Activated naive CD8-positive, alpha-beta T cell (primary cell): ENCODE data around the gene LFNG.

Source experiments
- H3K27ac Mint-ChIP-seq: one replicate; pipeline ENCODE4 v1.8.0; 2021; ENCODE audit warnings: mixed read lengths
- H3K27me3 Mint-ChIP-seq: one replicate; pipeline ENCODE4 v1.8.0; 2021; ENCODE audit warnings: mixed read lengths
- H3K36me3 Mint-ChIP-seq: one replicate; pipeline ENCODE4 v1.8.0; 2021; ENCODE audit warnings: mixed read lengths
- H3K4me1 Mint-ChIP-seq: one replicate; pipeline ENCODE4 v1.8.0; 2021; ENCODE audit warnings: low read depth, mixed read lengths
- H3K4me3 Mint-ChIP-seq: one replicate; pipeline ENCODE4 v1.8.0; 2021; ENCODE audit warnings: mild to moderate bottlenecking, mixed read lengths
- H3K9me3 Mint-ChIP-seq: one replicate; pipeline ENCODE4 v1.8.0; 2021; ENCODE audit warnings: low read depth, mixed read lengths

The LFNG gene

GRCh38 chr7:2495418-2496299, 23.9 kb upstream of the LFNG start:
- no peaks in the 10 kb centered on the region for H3K36me3 Mint-ChIP-seq
- H3K27me3 Mint-ChIP-seq = no peaks in the 10 kb centered on the region
- no peak overlapping the region for H3K4me3 Mint-ChIP-seq
- H3K4me1 Mint-ChIP-seq = no peaks in the 10 kb centered on the region
- H3K9me3 Mint-ChIP-seq = no peaks in the 10 kb centered on the region
- H3K27ac Mint-ChIP-seq = no peak overlapping the region

DNA sequence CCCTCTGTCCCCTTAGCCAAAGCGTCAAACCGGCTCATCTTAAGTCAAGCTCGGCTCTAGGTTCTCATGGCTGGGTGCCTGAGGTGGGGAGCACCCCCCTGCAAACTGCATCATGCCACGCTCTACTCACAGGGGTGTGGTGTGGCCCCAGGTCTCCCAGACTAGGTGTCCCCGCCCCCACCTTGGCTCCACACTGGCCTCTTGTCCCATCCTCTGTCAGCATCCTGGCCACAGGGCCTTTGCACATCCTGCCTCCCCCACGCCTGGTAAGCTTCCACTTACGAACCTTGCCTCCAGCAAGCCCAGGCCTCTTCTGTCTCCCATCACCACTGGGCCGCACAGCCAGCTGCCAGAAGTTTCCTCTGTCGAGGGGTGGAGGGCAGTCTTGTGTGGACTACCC, 23.2 kb upstream of the LFNG start:
- Mint-ChIP-seq H3K36me3 (no peaks in the 10 kb centered on the region), H3K4me1 (no peaks in the 10 kb centered on the region), H3K4me3 (no peak overlapping the region), H3K27ac (no peak overlapping the region), H3K9me3 (no peaks in the 10 kb centered on the region), H3K27me3 (no peaks in the 10 kb centered on the region)

GRCh38 chr7:2497065-2497464, 22.5 kb upstream of the LFNG start:
- no peaks in the 10 kb centered on the region for H3K27me3 Mint-ChIP-seq
- no peaks in the 10 kb centered on the region for H3K9me3 Mint-ChIP-seq
- no peaks in the 10 kb centered on the region for H3K36me3 Mint-ChIP-seq
- H3K4me3 Mint-ChIP-seq = no peak overlapping the region
- H3K27ac Mint-ChIP-seq = no peak overlapping the region
- H3K4me1 Mint-ChIP-seq = no peaks in the 10 kb centered on the region

- no peaks in the 10 kb centered on the region for H3K4me1 Mint-ChIP-seq
- no peak overlapping the region for H3K4me3 Mint-ChIP-seq
- H3K27ac Mint-ChIP-seq = no peak overlapping the region
- no peaks in the 10 kb centered on the region for H3K9me3 Mint-ChIP-seq
- no peaks in the 10 kb centered on the region for H3K27me3 Mint-ChIP-seq
- H3K36me3 Mint-ChIP-seq = no peaks in the 10 kb centered on the region
These were observed 21.9 kb upstream of the LFNG start for GRCh38 chr7:2497500-2498336.

DNA sequence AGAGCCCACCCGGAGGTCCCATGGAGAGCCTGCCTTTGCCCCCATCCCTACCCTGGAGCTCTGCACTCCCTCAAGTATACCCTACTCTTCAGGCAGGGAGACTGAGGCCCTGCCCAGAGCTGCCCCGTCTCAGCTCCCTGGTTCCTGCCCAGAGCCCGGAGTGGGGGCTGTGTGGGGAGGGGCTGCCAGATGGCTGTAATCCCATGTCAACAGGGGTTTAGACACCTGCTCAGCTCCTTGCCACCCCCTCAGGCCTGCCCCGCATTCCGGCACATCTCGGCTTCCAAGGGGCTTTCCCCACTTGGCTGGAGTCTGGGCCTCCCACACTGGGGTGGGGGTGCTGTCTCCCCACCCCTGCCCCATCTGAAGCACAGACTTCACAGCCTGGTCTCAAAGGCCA, 20.9 kb upstream of the LFNG start:
- Mint-ChIP-seq H3K4me1 (no peaks in the 10 kb centered on the region), H3K4me3 (no peak overlapping the region), H3K36me3 (no peaks in the 10 kb centered on the region), H3K9me3 (no peaks in the 10 kb centered on the region), H3K27ac (no peak overlapping the region), H3K27me3 (no peaks in the 10 kb centered on the region)

DNA sequence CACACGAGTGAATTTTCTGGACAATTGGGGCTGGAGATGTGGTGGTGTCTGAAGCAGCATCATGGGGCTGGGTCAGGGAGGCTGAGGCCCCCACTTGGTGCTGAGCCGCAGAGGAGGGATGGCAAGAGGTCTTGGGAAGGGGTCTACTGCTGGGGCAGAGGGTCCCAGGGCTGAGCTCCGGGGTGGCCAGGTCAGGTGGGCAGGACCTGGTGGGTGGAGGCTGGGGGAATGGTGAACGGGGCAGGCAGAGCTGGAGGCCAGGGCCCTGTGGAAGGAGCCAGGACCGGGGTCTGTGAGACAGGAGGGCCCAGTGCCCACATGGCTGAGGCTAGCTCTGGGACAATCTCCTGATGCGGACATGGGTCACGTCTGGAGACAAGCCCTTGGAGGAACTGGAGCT, 20.4 kb upstream of the LFNG start:
- no peaks in the 10 kb centered on the region for H3K9me3 Mint-ChIP-seq
- no peak overlapping the region for H3K4me3 Mint-ChIP-seq
- no peaks in the 10 kb centered on the region for H3K27me3 Mint-ChIP-seq
- no peak overlapping the region for H3K27ac Mint-ChIP-seq
- H3K4me1 Mint-ChIP-seq = peaks cover 3% of the 10 kb centered on the region
- H3K36me3 Mint-ChIP-seq = no peaks in the 10 kb centered on the region

DNA sequence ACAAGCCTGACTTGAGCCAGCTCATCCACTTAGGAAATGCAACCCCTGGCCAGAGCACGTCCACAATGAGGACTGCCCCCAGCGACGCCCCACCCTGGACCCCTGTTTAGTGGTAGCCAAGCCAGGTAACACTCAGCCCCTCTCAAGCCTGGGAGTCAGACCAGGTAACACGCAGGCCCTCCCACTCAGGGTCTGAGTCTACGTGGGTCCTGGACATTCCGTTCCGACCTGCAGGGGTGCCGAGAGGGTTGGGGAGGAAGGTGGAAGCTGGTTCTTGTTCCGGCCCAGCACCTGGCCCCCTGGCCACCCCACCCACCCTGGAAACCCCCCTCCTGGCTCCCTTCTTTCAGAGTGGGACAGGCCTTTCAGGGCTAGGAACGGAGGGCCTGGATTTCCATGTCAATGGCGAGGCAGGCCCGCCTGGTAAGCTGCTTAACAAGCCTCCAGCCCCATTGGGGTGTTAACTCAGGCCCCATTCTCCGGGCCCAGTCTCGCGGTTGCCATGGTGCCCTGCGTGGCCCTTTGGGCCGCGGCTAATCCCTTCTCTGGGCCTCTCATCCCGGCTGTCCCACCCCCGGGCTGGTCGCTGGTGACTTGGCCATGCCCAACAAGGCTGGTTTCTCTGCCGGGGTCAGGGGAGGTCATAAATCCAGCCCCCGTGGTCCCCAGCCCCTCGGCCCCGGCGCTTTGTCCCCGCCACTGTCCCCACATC, 19.7 kb upstream of the LFNG start:
- Mint-ChIP-seq H3K27me3 (no peaks in the 10 kb centered on the region), H3K36me3 (no peaks in the 10 kb centered on the region), H3K4me1 (peaks cover 4% of the 10 kb centered on the region), H3K9me3 (no peaks in the 10 kb centered on the region), H3K4me3 (no peak overlapping the region), H3K27ac (no peak overlapping the region)

DNA sequence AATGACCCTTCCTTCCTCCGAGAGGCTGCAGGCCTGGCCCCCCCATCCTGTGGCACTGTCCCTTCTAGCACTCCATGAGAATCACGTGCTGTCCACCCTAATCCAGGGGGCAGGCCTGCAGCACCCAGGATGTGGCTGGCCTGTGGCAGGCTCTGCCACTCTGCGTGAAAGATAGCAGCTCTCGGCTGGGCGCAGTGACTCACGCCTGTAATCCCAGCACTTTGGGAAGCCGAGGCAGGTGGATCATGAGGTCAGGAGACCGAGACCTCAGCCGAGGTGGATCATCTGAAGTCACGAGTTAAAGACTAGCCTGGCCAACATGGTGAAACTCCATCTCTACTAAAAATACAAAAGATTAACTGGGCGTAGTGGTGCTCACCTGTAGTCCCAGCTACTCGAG, 18.9 kb upstream of the LFNG start:
- H3K4me3 Mint-ChIP-seq = no peak overlapping the region
- H3K27ac Mint-ChIP-seq = no peak overlapping the region
- no peaks in the 10 kb centered on the region for H3K36me3 Mint-ChIP-seq
- H3K27me3 Mint-ChIP-seq = no peaks in the 10 kb centered on the region
- H3K9me3 Mint-ChIP-seq = no peaks in the 10 kb centered on the region
- H3K4me1 Mint-ChIP-seq = peaks cover 4% of the 10 kb centered on the region

DNA sequence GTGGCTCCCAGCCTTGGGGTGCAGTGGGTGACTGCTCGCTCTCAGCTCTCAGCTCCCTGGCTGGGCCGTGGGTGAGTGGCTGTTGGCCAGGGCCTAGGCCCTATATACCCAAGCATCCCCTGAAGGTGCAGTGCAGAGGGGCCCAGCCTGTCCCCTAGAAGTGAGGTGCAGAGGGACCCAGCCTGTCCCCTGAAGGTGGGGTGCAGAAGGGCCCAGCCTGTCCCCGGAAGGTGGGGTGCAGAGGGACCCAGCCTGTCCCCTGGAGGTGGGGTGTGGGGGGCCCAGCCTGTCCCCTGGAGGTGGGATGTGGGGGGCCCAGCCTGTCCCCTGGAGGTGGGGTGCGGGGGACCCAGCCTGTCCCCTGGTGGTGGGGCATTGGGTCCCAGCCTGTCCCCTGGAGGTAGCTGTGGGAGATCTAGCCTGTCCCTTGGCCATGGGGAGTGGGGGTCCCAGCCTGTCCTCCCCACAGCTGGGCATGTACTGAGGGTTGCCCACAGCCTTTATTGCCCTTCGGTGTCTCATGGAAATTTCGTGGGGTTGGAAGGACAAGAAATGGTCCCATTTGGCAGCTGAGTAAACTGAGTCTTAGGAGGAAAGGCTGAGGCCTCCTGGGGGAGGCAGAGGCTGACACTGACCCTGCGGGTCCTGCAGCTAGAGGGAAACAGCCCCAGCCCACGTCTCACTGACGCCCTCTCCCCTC, 17.5 kb upstream of the LFNG start:
- no peak overlapping the region for H3K27ac Mint-ChIP-seq
- no peak overlapping the region for H3K4me3 Mint-ChIP-seq
- no peaks in the 10 kb centered on the region for H3K9me3 Mint-ChIP-seq
- H3K27me3 Mint-ChIP-seq = no peaks in the 10 kb centered on the region
- H3K4me1 Mint-ChIP-seq = peaks cover 5% of the 10 kb centered on the region
- no peaks in the 10 kb centered on the region for H3K36me3 Mint-ChIP-seq

DNA sequence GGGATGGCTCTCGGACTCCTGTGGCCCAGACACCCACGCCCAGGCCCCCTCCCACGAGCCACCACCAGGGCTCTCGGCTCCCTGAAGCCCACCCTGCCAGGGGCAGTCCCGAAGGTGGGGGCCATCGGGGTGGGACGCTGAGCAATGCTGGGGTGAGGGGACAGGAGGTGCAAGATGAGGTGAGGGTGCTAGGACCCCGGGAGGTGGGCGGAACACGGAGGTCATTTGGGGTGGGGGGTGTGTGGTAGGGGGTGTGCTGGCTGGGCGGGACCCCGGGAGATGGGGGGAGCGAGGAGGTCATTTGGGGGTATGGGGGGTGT, 17.0 kb upstream of the LFNG start:
- no peak overlapping the region for H3K4me3 Mint-ChIP-seq
- H3K27ac Mint-ChIP-seq = no peak overlapping the region
- no peaks in the 10 kb centered on the region for H3K9me3 Mint-ChIP-seq
- no peaks in the 10 kb centered on the region for H3K27me3 Mint-ChIP-seq
- H3K36me3 Mint-ChIP-seq = no peaks in the 10 kb centered on the region
- peaks cover 5% of the 10 kb centered on the region for H3K4me1 Mint-ChIP-seq

DNA sequence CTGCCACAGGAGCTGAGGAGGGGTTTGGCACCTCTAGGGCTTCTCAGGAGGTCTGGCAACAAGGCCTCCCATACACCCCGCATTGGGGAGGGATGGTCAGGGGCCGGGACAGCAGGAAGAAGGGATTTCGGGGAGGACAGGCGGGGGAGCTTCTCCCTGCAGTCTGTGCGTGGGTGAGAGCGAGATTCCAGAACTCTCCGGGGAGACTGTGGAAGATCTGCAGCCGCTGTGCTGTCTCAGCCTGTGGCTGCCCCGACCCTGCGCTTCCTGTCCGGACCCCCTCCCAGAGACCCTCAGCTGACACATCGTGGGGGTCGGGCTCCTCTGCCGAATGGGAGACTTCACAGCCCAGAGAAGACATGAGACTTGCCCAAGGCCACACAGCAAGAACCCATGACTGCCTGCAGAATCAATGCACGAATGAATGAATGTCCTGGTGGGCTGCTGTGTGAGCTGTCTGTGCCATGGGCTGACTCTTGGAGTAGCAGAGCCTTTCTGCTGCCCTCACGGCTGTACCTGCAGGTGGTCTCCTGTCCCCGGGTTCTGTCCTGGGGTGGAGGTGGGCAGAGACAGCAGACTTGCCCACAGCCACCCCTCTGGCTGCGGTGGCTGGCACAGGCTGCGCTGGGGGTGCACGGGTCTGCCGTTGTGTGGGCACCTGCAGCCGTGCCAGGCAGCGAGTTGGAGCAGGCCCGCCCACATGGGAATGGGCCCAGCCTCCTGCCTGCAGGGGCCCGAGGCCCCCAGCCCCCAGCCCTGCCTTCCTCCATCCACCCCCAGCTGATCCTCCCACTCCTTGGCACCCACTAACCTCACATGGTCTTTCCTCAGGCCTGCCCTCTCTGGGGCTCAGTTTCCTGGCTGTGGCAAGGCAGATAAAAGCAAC, 16.3 kb upstream of the LFNG start:
- peaks cover 9% of the 10 kb centered on the region for H3K4me1 Mint-ChIP-seq
- no peak overlapping the region for H3K4me3 Mint-ChIP-seq
- no peaks in the 10 kb centered on the region for H3K27me3 Mint-ChIP-seq
- H3K36me3 Mint-ChIP-seq = no peaks in the 10 kb centered on the region
- H3K9me3 Mint-ChIP-seq = no peaks in the 10 kb centered on the region
- H3K27ac Mint-ChIP-seq = no peak overlapping the region

DNA sequence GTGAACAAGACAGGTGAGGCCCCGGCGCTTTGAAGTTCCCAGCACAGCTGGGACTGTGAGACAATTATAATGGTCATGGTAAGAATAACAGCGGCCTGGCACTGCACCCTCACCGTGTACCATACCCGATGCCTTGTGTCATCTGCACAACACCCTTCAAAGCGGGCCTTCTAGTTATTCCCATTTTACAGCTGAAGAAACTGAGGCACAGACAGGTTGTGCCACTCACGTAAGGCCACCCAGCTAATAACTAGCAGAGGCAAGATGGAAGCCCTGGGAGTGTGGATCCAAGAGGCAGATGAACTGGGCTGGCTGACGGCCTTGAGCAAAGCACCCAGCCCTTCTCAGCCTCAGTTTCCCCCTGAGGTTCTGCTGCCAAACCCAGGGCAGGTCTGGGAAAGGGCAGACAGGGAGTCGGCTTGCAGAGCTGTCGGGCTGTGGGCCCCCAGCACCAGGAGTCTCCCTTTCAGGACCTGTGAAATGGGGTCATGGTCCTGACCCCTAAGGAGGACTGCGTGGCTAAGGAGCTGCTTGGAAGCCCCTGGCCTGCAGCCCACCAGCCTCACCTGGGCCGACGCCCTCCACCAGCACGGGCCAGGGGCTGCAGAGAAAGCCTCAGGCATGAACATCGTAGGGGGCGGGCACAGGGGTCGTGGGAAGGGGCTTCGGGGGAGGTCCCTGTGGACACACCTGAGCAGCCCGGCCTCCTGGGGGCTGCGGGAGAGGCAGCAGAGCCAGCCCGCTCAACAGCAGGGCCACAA, 15.3 kb upstream of the LFNG start:
- Mint-ChIP-seq H3K4me1 (peaks cover 18% of the 10 kb centered on the region), H3K36me3 (no peaks in the 10 kb centered on the region), H3K4me3 (no peak overlapping the region), H3K27ac (no peak overlapping the region), H3K9me3 (no peaks in the 10 kb centered on the region), H3K27me3 (no peaks in the 10 kb centered on the region)

GRCh38 chr7:2504889-2505375, 14.6 kb upstream of the LFNG start:
- H3K4me3 Mint-ChIP-seq = no peak overlapping the region
- no peaks in the 10 kb centered on the region for H3K9me3 Mint-ChIP-seq
- H3K4me1 Mint-ChIP-seq = peaks cover 19% of the 10 kb centered on the region
- H3K27ac Mint-ChIP-seq = no peak overlapping the region
- no peaks in the 10 kb centered on the region for H3K36me3 Mint-ChIP-seq
- no peaks in the 10 kb centered on the region for H3K27me3 Mint-ChIP-seq
